NB4 (cell line): ENCODE data around the gene KCNJ10.

ENCODE experiments used
- CTCF ChIP-seq: IDR thresholded peaks from one replicate; pipeline ENCODE4 v1.5.1; 2012; ENCODE audit warnings: low read depth, low read length
- MAX ChIP-seq: IDR thresholded peaks from 2 replicates; pipeline ENCODE4 v1.6.1; 2011; ENCODE audit warnings: low read depth, low read length
- MYC ChIP-seq: IDR thresholded peaks from 2 replicates; pipeline ENCODE4 v1.6.1; 2011; ENCODE audit warnings: low read depth, low read length
- POLR2A ChIP-seq: IDR thresholded peaks from 2 replicates; pipeline ENCODE4 v1.6.1; 2011; ENCODE audit warnings: mild to moderate bottlenecking; ENCODE audit not compliant: insufficient read length; ENCODE audit errors: extremely low read depth

- TF ChIP-seq CTCF (no peak), POLR2A (no peak), MYC (no peak), MAX (no peak)
Measured at GRCh38 chr1:160004425-160004824, 65.5 kb downstream of the KCNJ10 start.
